Measurements from ENCODE around the gene ZNHIT1. TPM values are rescaled to one million over a fixed set of nuclear protein-coding genes. Genes with fewer than 3 reads are reported as not detected.

ZNHIT1 gene
- 76.0 TPM for total RNA-seq (2013)
- polyA plus RNA-seq (100 to 1,000 TPM in 1 of 3 donors, 10 to 100 TPM in 2; 29.3 to 109 (median 74.9) TPM), polyA minus RNA-seq (39.6 and 67.5 TPM in 2 replicates), total RNA-seq (4.4 to 32.1 (median 22.9) reads per million in 11 experiments)

GRCh38 chr7:101217388-101218235, at the start of gene ZNHIT1, which contains the start of gene PLOD3:
Gene ZNHIT1 (plus strand): TSS chr7:101218165. CDS start chr7:101218196, 31 bp downstream.
Gene PLOD3 (minus strand): TSS chr7:101217581. CDS start chr7:101217274, 307 bp downstream.
- Mint-ChIP-seq H3K36me3 (peaks cover 31 to 55% of the 10 kb centered on the region in 2 donors), H3K4me3 (peak within 1 kb of the TSS; percentile 91 to 94), H3K4me1 (peaks cover 32% of the 10 kb centered on the region), H3K27me3 (ENCODE audit: low read depth in 3 of 3) (peaks cover 0 to 2% (median 0%) of the 10 kb centered on the region in 3 donors), H3K27ac (peak within 1 kb of the TSS; percentile 91 to 97 (median 95)), H3K9me3 (no peaks in the 10 kb centered on the region)
- Histone ChIP-seq H3K4me2 (replicated peaks; ENCODE audit: extremely low read depth, low read length, poor library complexity, severe bottlenecking) (peak within 1 kb of the TSS; percentile 100), H3K4me1 (ENCODE audit: control insufficient read depth in 1 of 2, insufficient read depth in 2 of 2, low read length in 2 of 2) (peaks cover 24 to 37% of the 10 kb centered on the region in 2 donors), H3K27ac (ENCODE audit: low read depth in 1 of 2, low read length in 2 of 2) (peak within 1 kb of the TSS; percentile 81 to 90), H3K27me3 (ENCODE audit: control insufficient read depth in 2 of 2, insufficient read depth in 2 of 2, low read length in 2 of 2) (no peaks in the 10 kb centered on the region), H4K20me1 (ENCODE audit: insufficient read depth, low read length) (peaks cover 26% of the 10 kb centered on the region), H3K9me3 (replicated peaks in 1 of 2; ENCODE audit: control insufficient read depth in 1 of 2, insufficient read depth in 1 of 2, low read length in 2 of 2) (no peaks in the 10 kb centered on the region), H3K9ac (ENCODE audit: insufficient read depth, low read length, poor library complexity, severe bottlenecking) (peak within 1 kb of the TSS; percentile 74), H3K79me2 (ENCODE audit: insufficient read depth, low read length) (peaks cover 60% of the 10 kb centered on the region), H2AFZ (ENCODE audit: insufficient read depth, low read depth, low read length, poor library complexity, severe bottlenecking) (peak within 1 kb of the TSS; percentile 95), H3K36me3 (replicated peaks in 1 of 2; ENCODE audit: control insufficient read depth in 1 of 2, insufficient read depth in 2 of 2, low read length in 2 of 2) (peaks cover 24 to 50% of the 10 kb centered on the region in 2 donors), H3K4me3 (replicated peaks in 1 of 3; ENCODE audit: low read depth in 2 of 3, low read length in 3 of 3) (peak within 1 kb of the TSS; percentile 66 to 100 (median 73))
- under 1% methylated on average over 47 of the region's 57 CpGs for WGBS (ENCODE audit: insufficient coverage)
- intact Hi-C loops (cut with micrococcal nuclease): loop anchor here (2.0 kb wide), 2 partner anchors 25 to 27 kb away; partner anchors contain the start of gene FIS1 (in 1 of the 2)
- TF ChIP-seq, protein P1, sequence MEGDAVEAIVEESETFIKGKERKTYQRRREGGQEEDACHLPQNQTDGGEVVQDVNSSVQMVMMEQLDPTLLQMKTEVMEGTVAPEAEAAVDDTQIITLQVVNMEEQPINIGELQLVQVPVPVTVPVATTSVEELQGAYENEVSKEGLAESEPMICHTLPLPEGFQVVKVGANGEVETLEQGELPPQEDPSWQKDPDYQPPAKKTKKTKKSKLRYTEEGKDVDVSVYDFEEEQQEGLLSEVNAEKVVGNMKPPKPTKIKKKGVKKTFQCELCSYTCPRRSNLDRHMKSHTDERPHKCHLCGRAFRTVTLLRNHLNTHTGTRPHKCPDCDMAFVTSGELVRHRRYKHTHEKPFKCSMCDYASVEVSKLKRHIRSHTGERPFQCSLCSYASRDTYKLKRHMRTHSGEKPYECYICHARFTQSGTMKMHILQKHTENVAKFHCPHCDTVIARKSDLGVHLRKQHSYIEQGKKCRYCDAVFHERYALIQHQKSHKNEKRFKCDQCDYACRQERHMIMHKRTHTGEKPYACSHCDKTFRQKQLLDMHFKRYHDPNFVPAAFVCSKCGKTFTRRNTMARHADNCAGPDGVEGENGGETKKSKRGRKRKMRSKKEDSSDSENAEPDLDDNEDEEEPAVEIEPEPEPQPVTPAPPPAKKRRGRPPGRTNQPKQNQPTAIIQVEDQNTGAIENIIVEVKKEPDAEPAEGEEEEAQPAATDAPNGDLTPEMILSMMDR (IDR thresholded peaks at IDR 0.05): peak; percentile 23
- DNase-seq: peak; percentile 96 to 100 (median 97)

GRCh38 chr7:101168412-101169049, 49.4 kb upstream of the ZNHIT1 start:
- Mint-ChIP-seq H3K27me3 (ENCODE audit: low read depth in 3 of 3) (peaks cover 96 to 100% (median 98%) of the 10 kb centered on the region in 3 donors), H3K4me3 (peak overlapping the region in 1 of 2 donors; percentile 88), H3K4me1 (peaks cover 60% of the 10 kb centered on the region), H3K9me3 (peaks cover 2 to 52% (median 30%) of the 10 kb centered on the region in 7 donors), H3K27ac (no peak overlapping the region), H3K36me3 (peaks cover 19 to 33% of the 10 kb centered on the region in 2 donors)
- TF ChIP-seq, protein P1 (IDR thresholded peaks at IDR 0.05): no peak
- H3K36me3 ChIP-seq (replicated peaks in 1 of 2; ENCODE audit: control insufficient read depth in 1 of 2, insufficient read depth in 2 of 2, low read length in 2 of 2): no peaks in the 10 kb centered on the region
- peaks cover 79 to 95% of the 10 kb centered on the region in 2 donors for H3K27me3 ChIP-seq (ENCODE audit: control insufficient read depth in 2 of 2, insufficient read depth in 2 of 2, low read length in 2 of 2)
- no peak overlapping the region for H3K4me3 ChIP-seq (replicated peaks in 1 of 3; ENCODE audit: low read depth in 2 of 3, low read length in 3 of 3)
- no peak overlapping the region for H3K4me2 ChIP-seq (replicated peaks; ENCODE audit: extremely low read depth, low read length, poor library complexity, severe bottlenecking)
- H3K9me3 ChIP-seq (replicated peaks in 1 of 2; ENCODE audit: control insufficient read depth in 1 of 2, insufficient read depth in 1 of 2, low read length in 2 of 2): peaks cover 6 to 47% of the 10 kb centered on the region in 2 donors
- H3K79me2 ChIP-seq (ENCODE audit: insufficient read depth, low read length): no peaks in the 10 kb centered on the region
- peaks cover 14% of the 10 kb centered on the region for H4K20me1 ChIP-seq (ENCODE audit: insufficient read depth, low read length)
- H3K27ac ChIP-seq (ENCODE audit: low read depth in 1 of 2, low read length in 2 of 2): no peak overlapping the region
- H3K9ac ChIP-seq (ENCODE audit: insufficient read depth, low read length, poor library complexity, severe bottlenecking): no peak overlapping the region
- DNase-seq: no peak
- H2AFZ ChIP-seq (ENCODE audit: insufficient read depth, low read depth, low read length, poor library complexity, severe bottlenecking): no peak overlapping the region
- intact Hi-C loops (cut with micrococcal nuclease): no loop called here
- WGBS (ENCODE audit: insufficient coverage): no CpG with 5 or more reads among the region's 6 CpGs
- peaks cover 42 to 56% of the 10 kb centered on the region in 2 donors for H3K4me1 ChIP-seq (ENCODE audit: control insufficient read depth in 1 of 2, insufficient read depth in 2 of 2, low read length in 2 of 2)

Data from CD14-positive monocyte (primary cell).